ENCODE results near the gene TTYH3. TPM values are rescaled to one million over a fixed set of nuclear protein-coding genes. Genes with fewer than 3 reads are reported as not detected.

TTYH3 gene
- total RNA-seq, 2 experiments from 2014 or later, result 26.8 to 27.2 TPM

DNA sequence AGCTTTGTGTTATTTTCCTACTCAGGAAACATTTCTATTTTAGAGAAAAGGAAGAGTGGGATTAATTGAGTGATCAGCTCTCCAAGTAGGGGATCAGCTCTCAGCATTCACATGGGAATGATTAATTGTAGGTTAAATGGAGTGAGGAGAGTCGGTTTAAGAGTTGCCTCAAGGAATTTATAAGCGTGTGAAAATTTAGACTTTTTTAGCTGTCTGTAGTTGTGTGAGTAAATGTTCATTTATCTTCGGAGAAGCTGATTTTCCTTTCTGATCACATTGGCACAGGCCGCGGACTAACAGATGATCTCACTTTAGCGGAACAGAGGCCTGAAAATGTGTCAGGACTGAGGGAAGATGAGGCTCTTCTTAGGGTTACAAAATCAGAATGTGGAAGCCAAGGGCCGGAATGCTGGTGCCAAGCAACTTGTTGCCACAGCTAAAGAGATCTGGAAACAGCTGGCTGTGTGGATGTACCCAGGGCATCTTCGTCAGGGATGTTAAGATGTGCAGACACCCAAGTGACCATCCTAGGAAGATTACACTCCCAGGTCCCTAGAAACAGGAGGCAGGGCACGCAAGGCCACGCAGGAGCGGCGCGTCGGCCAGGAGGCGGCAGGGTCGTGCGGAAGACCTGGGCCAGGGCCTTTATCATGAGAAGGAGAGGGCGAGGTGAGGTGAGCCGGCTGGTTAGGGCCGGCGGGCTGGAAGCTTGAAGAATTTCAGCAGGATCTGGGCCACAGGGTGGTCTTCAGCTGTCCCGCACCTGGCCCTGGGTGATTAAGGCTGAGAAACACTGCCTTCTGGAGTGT lies 35.1 kb upstream of the TTYH3 start:
- no peaks in the 10 kb centered on the region for H3K9me3 Mint-ChIP-seq
- no peak overlapping the region for H3K4me3 Mint-ChIP-seq
- DNase-seq, result no peak
- no peaks in the 10 kb centered on the region for H3K27me3 Mint-ChIP-seq
- no peaks in the 10 kb centered on the region for H3K4me1 Mint-ChIP-seq
- peaks cover 4% of the 10 kb centered on the region for H3K36me3 Mint-ChIP-seq
- H3K27ac Mint-ChIP-seq, result no peak overlapping the region

DNA sequence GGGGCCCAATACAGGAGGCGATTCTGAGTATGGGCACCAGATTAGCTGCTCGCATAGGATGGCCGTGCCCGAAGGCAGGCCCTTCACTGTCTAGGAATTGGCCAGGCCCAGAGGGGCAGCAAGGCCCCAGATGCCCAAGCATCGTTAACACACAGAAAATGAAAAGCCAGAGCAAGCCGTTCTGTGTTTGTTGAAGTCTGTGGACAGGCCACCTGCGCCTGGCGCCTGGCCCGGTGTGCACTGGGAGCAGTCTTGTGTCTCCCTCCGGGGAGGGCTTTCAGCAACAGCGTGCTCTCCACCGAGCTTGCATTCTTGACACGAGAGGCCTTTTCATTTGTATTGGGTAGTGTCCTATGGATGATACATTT lies 34.5 kb upstream of the TTYH3 start:
- Mint-ChIP-seq H3K27ac (no peak overlapping the region), H3K36me3 (peaks cover 4% of the 10 kb centered on the region), H3K4me3 (no peak overlapping the region), H3K4me1 (no peaks in the 10 kb centered on the region), H3K9me3 (no peaks in the 10 kb centered on the region), H3K27me3 (no peaks in the 10 kb centered on the region)
- no peak for DNase-seq

DNA sequence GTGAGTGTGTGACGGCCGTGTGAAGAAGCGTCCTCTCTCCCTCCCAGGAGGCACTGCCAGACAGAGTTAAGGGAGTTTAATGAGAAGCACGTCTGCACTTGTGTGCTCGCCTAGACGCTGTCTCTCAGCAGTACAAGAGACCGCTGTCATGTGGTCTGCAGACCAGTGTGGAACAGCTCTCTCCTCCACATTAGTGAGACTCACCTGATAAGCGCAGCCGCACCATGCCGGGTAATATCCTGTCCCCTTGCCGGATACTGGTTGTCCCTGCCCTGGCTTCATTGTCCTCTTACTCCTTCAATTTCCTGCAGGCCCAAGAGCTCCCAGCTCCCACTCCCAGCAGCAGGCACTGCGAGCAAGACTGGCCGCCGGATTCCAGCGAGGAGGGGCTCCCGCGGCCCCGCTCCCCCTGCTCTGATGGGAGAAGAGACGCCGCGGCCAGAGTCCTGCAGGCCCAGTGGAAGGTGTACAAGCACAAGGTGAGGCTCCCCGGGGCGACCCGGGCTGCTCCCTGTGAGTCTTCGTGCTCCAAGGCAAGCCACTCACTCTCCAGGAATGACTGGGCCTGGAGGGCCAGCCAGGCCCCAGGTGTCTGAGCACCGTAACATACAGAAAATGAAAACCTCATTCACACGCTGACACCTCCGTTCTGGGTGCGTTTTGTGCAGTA lies 33.5 kb upstream of the TTYH3 start:
- H3K4me1 Mint-ChIP-seq, result no peaks in the 10 kb centered on the region
- H3K27me3 Mint-ChIP-seq, result no peaks in the 10 kb centered on the region
- H3K36me3 Mint-ChIP-seq, result no peaks in the 10 kb centered on the region
- H3K27ac Mint-ChIP-seq, result no peak overlapping the region
- no peaks in the 10 kb centered on the region for H3K9me3 Mint-ChIP-seq
- H3K4me3 Mint-ChIP-seq, result no peak overlapping the region
- no peak for DNase-seq

DNA sequence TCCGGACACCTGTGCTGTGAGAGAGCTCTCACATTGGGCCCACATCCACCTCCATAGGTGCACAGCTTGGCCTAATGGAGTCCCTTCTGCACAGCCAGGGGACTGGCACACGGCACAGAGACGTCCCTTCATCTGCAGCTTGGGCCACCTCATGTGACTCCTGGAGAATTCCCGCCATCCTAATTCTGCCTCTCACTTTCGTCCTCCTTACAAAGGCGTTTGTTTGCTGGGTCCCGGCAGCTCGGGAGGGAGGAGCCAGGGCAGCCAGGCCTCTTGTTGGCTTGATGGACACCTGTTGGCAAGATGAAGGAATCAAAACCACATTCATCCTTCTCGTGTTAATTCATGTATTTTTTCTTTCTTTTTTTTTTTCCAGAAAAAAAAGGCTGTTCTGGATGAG lies 30.7 kb upstream of the TTYH3 start:
- Mint-ChIP-seq H3K27ac (no peak overlapping the region), H3K36me3 (no peaks in the 10 kb centered on the region), H3K4me3 (no peak overlapping the region), H3K27me3 (no peaks in the 10 kb centered on the region), H3K4me1 (no peaks in the 10 kb centered on the region), H3K9me3 (no peaks in the 10 kb centered on the region)
- DNase-seq, result no peak

DNA sequence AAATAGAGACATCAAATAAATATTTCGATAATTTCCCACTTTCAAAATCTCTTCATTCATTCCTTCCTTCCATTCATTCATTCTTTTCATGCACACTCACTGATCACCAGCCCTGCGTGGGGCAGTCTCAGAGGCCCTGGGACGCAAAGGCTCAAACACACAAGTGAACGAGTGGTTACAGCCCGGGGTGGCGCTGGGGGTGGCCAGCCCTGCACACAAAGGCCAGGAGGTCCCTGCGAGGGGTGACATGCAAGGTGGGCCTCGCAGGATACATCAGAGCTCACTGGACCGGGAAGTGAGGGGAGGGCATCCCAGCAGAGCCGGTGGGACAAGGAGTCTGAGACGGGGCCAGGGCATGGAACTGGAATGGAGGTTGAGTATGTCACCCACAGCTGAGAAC lies 29.9 kb upstream of the TTYH3 start:
- no peak for DNase-seq
- H3K27me3 Mint-ChIP-seq, result no peaks in the 10 kb centered on the region
- H3K9me3 Mint-ChIP-seq, result no peaks in the 10 kb centered on the region
- H3K27ac Mint-ChIP-seq, result no peak overlapping the region
- H3K4me1 Mint-ChIP-seq, result no peaks in the 10 kb centered on the region
- H3K36me3 Mint-ChIP-seq, result no peaks in the 10 kb centered on the region
- no peak overlapping the region for H3K4me3 Mint-ChIP-seq

DNA sequence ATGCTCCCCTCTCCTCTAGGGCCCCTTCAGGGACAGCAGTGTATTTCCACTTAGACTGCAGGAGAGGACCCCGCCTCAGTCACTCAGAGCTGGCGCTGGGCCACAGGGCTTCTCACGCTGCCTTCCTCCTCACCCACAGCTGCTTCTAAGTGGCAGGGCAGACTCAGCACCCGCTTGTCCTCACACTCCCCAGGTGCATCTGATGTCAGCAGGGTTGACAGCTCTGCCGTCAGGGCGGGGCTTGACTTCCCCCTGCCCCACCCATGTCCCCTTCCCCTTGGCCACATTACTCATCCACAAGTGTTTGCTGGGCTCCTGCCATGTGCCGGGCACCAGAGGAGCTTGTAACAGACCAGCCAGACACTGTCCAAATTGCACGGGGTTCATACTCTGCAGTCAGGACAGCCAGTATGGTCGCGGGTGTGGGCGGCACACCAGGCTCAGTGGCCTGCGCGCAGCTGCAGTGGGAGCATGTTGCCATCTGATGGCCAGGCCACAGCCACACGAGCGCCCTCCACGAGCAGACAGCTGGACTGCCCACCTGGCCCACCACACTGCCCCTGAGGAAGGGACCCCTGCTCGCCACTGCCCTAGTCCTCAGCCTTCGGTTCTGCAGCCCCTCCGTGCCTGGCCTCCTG lies 29.3 kb upstream of the TTYH3 start:
- no peak for DNase-seq
- H3K27ac Mint-ChIP-seq, result no peak overlapping the region
- H3K27me3 Mint-ChIP-seq, result no peaks in the 10 kb centered on the region
- no peaks in the 10 kb centered on the region for H3K4me1 Mint-ChIP-seq
- no peaks in the 10 kb centered on the region for H3K9me3 Mint-ChIP-seq
- H3K36me3 Mint-ChIP-seq, result no peaks in the 10 kb centered on the region
- no peak overlapping the region for H3K4me3 Mint-ChIP-seq

DNA sequence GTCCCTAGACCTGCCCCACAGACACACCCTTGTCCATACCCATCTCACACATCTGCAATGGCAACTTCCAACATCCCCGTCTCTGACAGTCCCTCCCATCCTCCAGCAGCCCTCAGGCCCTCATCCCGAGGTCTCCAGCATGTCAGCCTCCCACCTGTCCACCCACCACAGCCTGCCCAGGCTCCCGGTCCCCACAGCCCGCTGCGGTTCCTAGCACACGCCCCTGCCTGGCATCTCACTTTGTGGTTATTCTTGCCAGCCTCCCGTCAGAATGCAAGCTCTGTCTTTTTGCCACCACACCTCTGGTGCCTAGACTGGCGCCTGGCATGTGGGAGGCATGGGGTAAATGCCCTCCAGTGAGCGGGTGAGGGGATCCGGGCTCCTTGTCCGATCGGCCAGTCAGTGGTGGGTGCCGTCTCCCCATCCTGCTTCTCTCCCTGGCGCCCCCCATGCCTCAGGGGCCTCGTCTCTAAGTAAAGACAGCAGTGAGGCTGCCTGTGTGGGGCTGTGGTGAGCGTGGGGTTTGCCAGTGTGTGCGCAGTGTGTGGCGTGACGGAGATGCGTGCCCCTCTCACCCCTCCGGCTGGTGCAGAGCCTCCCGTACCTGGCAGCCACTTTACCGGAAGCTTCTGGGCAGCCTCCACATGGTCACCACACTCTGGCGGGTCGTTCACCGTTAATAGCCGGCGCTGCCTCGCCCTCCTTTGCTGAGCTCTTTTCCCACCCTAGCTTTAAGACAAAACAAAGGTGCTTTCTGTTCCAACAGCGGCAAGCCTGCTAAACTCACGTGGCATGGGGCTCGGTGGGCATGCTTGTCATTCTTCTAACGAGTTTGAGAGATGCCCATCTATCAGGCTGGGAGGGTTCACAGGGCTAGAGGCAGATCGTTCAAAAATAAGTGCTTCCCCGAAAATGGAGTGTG lies 28.5 kb upstream of the TTYH3 start:
- Mint-ChIP-seq H3K27ac (no peak overlapping the region), H3K4me3 (no peak overlapping the region), H3K4me1 (no peaks in the 10 kb centered on the region), H3K9me3 (no peaks in the 10 kb centered on the region), H3K36me3 (no peaks in the 10 kb centered on the region), H3K27me3 (no peaks in the 10 kb centered on the region)
- no peak for DNase-seq

DNA sequence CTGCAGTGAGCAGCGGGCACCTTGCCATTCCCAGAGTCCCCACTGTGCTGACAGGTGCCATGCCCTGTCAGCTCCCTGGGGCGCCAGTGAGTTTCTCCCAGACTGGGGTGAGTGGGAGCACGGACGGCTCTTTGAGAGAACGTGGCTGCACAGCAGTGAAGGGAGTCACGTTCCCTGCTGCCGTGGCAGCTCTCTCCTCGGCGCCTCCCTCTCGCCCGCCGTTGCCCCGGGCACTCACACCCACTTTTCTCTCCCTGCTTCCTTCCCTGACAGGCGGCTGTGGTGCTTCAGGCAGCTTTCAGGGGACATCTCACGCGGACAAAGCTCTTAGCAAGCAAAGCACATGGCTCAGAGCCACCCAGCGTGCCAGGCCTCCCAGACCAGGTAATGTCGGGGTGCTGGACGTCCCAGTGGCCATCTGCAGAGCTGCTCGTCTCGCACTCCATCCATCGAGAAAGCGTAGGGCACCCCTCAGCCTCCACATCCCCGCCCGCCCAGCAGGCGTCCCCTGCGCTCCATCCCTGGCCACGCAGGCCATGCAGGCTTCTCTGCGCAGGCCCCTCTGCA lies 27.1 kb upstream of the TTYH3 start:
- Mint-ChIP-seq H3K4me1 (peaks cover 4% of the 10 kb centered on the region), H3K27me3 (no peaks in the 10 kb centered on the region), H3K27ac (no peak overlapping the region), H3K4me3 (no peak overlapping the region), H3K36me3 (no peaks in the 10 kb centered on the region), H3K9me3 (no peaks in the 10 kb centered on the region)
- no peak for DNase-seq

DNA sequence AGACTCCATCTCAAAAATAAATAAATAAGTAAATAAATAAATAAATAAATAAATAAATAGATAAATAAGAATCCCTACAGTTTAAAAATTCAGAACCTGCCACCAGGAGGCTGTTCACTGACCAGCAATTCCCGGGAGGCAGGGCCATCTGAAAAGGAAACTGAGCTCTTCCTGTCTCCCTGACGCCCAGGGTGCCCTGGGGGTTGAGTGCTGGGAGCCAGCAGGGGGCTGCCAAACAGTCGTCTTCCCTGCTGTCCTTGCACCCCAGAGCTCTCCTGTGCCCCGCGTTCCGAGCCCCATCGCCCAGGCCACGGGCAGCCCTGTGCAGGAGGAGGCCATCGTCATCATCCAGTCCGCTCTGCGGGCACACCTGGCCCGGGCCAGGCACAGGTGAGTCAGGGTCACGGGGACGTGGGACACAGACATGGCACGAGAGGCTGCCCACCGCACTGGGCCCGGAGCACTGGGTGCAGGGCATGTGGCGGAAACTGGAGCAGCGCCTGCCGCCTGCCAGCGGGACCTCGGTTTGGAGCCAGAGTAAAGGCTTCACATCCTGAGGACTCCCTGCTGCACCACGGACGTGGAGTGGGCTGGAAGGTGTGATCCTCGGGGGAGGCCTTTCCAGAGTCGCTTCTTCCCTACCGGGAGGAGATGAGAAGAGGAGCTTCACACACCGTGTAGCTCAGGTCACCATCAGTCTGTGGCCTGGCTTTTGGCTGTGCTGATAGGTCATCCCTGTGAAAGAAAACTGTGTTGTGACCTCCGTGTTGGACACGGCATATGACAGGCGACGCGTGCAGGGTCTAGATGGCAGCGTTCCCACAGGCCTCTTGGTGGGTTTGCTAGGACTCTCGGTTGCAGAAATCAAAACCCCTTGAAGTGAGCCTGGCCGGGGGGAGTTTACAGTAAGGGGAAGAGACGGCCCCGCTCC lies 25.9 kb upstream of the TTYH3 start:
- DNase-seq, result no peak
- Mint-ChIP-seq H3K9me3 (no peaks in the 10 kb centered on the region), H3K4me1 (peaks cover 4% of the 10 kb centered on the region), H3K27me3 (no peaks in the 10 kb centered on the region), H3K4me3 (no peak overlapping the region), H3K27ac (no peak overlapping the region), H3K36me3 (no peaks in the 10 kb centered on the region)

DNA sequence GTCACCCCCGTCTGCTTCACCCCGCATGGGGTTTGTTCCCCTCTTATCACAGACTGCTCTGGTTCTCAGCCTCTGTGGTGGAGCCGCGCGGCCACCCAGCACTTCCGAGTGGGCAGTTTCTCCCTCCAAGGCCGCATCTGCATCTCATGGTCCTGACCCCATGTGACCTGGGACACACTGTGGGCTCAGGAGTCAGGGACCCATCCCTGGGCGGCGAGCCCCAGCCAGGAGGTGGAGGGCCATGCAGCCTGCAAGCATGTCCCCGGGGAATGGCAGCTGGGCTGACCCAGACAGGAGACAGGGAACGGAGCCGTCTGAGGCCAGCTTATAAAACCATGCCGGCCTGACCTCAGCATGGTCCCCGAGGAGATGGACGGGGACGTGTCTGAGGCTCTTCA lies 25.2 kb upstream of the TTYH3 start:
- H3K36me3 Mint-ChIP-seq, result no peaks in the 10 kb centered on the region
- no peaks in the 10 kb centered on the region for H3K27me3 Mint-ChIP-seq
- H3K9me3 Mint-ChIP-seq, result no peaks in the 10 kb centered on the region
- no peak overlapping the region for H3K27ac Mint-ChIP-seq
- no peak for DNase-seq
- no peak overlapping the region for H3K4me3 Mint-ChIP-seq
- H3K4me1 Mint-ChIP-seq, result peaks cover 4% of the 10 kb centered on the region

DNA sequence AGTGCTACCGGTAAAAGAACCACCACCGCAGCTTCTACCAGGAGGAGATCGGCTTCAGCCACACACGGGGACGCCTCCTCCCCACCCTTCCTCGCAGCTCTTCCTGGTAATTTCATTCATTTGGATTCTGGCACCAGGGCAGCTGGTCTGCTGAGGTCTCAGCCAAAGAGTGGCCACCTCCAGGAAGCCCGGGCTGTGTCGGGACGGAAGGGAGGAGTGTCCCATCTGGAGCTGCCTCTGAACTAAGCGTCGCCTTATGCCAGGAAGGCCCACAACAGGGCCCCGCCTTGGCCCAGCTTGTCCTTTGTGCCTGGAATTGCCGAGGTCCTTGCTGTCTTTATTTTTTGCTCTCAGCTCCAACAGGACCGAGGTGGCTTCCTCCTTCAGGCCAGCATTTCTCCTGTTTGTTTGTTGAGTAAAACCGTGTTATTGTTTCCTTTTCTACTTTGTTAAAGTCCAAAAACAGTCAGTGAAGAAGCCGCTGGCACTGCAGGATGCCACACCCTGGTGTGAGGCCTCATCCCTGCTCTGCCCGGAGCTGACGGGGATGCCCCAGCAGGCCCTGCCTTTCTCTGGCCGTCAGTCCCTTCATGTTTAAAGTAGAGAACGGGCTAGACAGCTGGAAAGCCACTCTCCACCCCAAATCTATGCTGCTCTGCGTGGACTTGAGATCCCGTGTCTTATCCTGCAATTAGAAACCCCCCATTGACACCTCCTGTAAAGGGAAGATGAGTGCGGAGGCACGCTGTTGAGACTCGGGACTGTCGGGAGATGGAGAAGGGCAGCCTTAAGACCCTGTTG lies 24.5 kb upstream of the TTYH3 start:
- no peaks in the 10 kb centered on the region for H3K27me3 Mint-ChIP-seq
- H3K4me1 Mint-ChIP-seq, result peaks cover 4% of the 10 kb centered on the region
- no peaks in the 10 kb centered on the region for H3K36me3 Mint-ChIP-seq
- H3K4me3 Mint-ChIP-seq, result no peak overlapping the region
- H3K9me3 Mint-ChIP-seq, result no peaks in the 10 kb centered on the region
- H3K27ac Mint-ChIP-seq, result no peak overlapping the region
- no peak for DNase-seq

DNA sequence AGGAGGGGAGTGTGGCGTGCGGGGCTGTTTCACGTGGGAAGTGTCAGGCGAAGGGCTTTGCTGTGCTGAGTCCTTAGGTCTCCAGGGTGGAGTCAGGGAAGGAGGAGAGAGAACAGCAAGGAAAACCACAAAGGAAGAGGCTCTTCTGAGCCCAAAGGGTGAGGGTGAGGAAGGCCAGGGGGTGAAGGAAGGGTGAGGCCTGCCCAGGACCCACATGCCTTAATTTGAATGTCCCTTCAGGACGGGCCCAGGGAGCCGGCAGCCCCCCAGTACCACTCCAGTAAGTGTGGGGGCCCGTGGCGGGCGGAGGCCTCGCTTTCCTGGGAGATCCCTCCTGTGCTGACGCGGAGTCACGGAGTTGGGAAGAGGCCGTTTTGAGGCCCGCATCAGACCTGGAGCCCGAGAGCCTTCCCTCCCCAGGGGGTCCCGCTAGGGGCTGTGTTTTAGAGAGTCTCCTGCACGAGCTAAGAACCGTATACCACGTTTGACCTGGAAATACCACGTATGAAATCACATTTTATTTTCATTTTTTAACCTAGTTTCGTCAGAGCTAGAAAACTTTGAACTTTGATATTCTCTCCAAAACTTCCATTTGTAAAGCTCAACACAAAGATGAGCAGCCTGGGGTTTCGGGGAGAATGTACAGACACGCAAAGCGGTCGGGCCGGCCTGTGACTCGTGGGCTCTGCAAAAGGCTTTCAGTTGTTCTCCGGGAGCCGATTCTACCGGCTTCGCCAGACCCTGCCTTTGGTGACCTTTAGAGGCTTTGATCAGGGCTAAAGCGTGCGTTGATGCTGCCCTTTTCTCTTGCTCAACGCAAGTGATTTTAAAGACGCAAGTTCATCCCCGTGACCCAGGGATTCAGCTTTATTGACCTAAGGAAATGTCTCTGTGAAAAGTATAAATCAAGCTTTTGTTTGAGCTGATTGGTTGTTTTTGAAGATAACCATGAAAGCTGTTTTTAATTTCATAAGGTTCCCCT lies 23.6 kb upstream of the TTYH3 start:
- H3K36me3 Mint-ChIP-seq, result no peaks in the 10 kb centered on the region
- no peaks in the 10 kb centered on the region for H3K9me3 Mint-ChIP-seq
- H3K27me3 Mint-ChIP-seq, result no peaks in the 10 kb centered on the region
- no peak for DNase-seq
- H3K4me3 Mint-ChIP-seq, result no peak overlapping the region
- H3K27ac Mint-ChIP-seq, result no peak overlapping the region
- peaks cover 4% of the 10 kb centered on the region for H3K4me1 Mint-ChIP-seq
